ENCODE measurements around the gene VPREB3. TPM values are rescaled to one million over a fixed set of nuclear protein-coding genes. Genes with fewer than 3 reads are reported as not detected.

VPREB3 gene
- total and polyA plus RNA-seq, 10 of the 15 experiments (the other 5 are each of a cell fraction or from before 2014, with no cell fraction given), result 0.75 to 79.5 (median 23.8) TPM

- H3K79me2 ChIP-seq (ENCODE audit: control insufficient read depth, insufficient read depth, low read length), result peaks cover 46% of the 10 kb centered on the region
- ChIA-PET RAD21 (ENCODE audit: unreplicated experiment) (interaction anchor here (0.6 to 1.1 kb wide), 5 partner anchors 14 to 616 kb away, joined by 3 to 4 read pairs (median 3); partner anchors contain the start of genes MIF and MMP11), CTCF (interaction anchor here (0.8 to 1.5 kb wide), 3 partner anchors 16 to 59 kb away, joined by 3 read pairs; no protein-coding TSS in a partner anchor), POLR2A (interaction anchor here (0.5 to 2.5 kb wide), 4 partner anchors 19 to 108 kb away, joined by 3 to 8 read pairs (median 6); partner anchors contain the start of genes CHCHD10 and SLC2A11), SMC1A (ENCODE audit: uncharacterized antibody, unreplicated experiment) (interaction anchor here (1.0 to 1.9 kb wide), 7 partner anchors 9 to 59 kb away, joined by 3 to 5 read pairs (median 4); no protein-coding TSS in a partner anchor)
- peak within 1 kb of the TSS; percentile 98 for H3K4me2 ChIP-seq (ENCODE audit: control insufficient read depth, insufficient read depth)
- H3K36me3 ChIP-seq (ENCODE audit: control insufficient read depth in 2 of 2, insufficient read depth in 2 of 2, low read length in 1 of 2), result peaks cover 3 to 8% of the 10 kb centered on the region in 2 experiments; a peak in 3 of 4 replicates
- H3K4me1 ChIP-seq (ENCODE audit: control insufficient read depth, insufficient read depth, low read length), result peaks cover 11% of the 10 kb centered on the region
- H3K27ac ChIP-seq (ENCODE audit: control insufficient read depth, insufficient read depth), result peak within 1 kb of the TSS; percentile 98
- peak within 1 kb of the TSS; percentile 73 for H3K4me3 ChIP-seq
- 0 out of 2 replicates have a peak, but pooled peaks cover 4% of the 10 kb centered on the region for H4K20me1 ChIP-seq (ENCODE audit: control insufficient read depth, insufficient read depth)
- in situ Hi-C loops (cut with MboI) (no loop called here), intact Hi-C loops (cut with micrococcal nuclease; ENCODE audit: unreplicated experiment) (loop anchor here (2.0 kb wide), 1 partner anchor 18 kb away; no protein-coding TSS in a partner anchor)
- H2AFZ ChIP-seq (ENCODE audit: control insufficient read depth, low read depth, low read length), result peak within 1 kb of the TSS; percentile 97
- no TSS peak for BruUV-seq (replicated peaks)
- peak; percentile 18 for FAIRE-seq
- no peaks in the 10 kb centered on the region for H3K9me3 ChIP-seq (replicated peaks; ENCODE audit: control insufficient read depth, insufficient read depth, low read length)
- peak within 1 kb of the TSS; percentile 99 for H3K9ac ChIP-seq (ENCODE audit: control insufficient read depth, insufficient read depth, low read length)
- under 1% methylated on average over 55 of the region's 97 CpGs for WGBS (ENCODE audit: insufficient coverage, insufficient replicate concordance, low lambda C conversion rate, missing lambda C conversion rate)
- peak; percentile 82 for ATAC-seq
- DNase-seq (ENCODE audit: low read depth, low spot score), result no peak
- H3K27me3 ChIP-seq (replicated peaks in 1 of 2; ENCODE audit: control insufficient read depth in 2 of 2, insufficient read depth in 2 of 2, low read length in 1 of 2), result no peaks in the 10 kb centered on the region
- TF ChIP-seq CTCF (IDR thresholded peaks at IDR 0.05 in 2 of 3, conservative IDR thresholded peaks at IDR 0.05 in 1 of 3; ENCODE audit: control insufficient read depth in 2 of 3, extremely low read depth in 1 of 3, insufficient read depth in 1 of 3, low read depth in 3 of 3, low read length in 3 of 3), result peak in 1 of 3 experiments; percentile 22; a peak in 2 of 6 replicates
- TF ChIP-seq NFXL1 (IDR thresholded peaks at IDR 0.05; ENCODE audit: borderline replicate concordance), result no peak
- peak; percentile 85 for TF ChIP-seq POLR2A (IDR thresholded peaks at IDR 0.05; ENCODE audit: low read depth, low read length)
- TF ChIP-seq ESRRA (IDR thresholded peaks at IDR 0.05; ENCODE audit: low read length), result no peak
- TF ChIP-seq JUND (IDR thresholded peaks at IDR 0.05; ENCODE audit: low read depth, low read length), result peak; percentile 89; the same call in 1 of the 2 replicates
- TF ChIP-seq YBX1 (IDR thresholded peaks at IDR 0.05), result no peak
- TF ChIP-seq SREBF1 (IDR thresholded peaks at IDR 0.05; ENCODE audit: low read length), result no peak; the same call in 1 of the 2 replicates
- TF ChIP-seq ZNF207 (IDR thresholded peaks at IDR 0.05; ENCODE audit: borderline replicate concordance), result 0 out of 2 replicates have a peak, but pooled peaks have one; percentile 61
- peak; percentile 95 for TF ChIP-seq FOXK2 (IDR thresholded peaks at IDR 0.05)
- no peak for TF ChIP-seq SUPT20H (IDR thresholded peaks at IDR 0.05; ENCODE audit: borderline replicate concordance, control insufficient read depth, low read depth, low read length)
- TF ChIP-seq TCF3 (IDR thresholded peaks at IDR 0.05; ENCODE audit: borderline replicate concordance, insufficient read depth, low read depth, low read length), result 0 out of 2 replicates have a peak, but pooled peaks have one; percentile 33
- TF ChIP-seq MTA2 (IDR thresholded peaks at IDR 0.05; ENCODE audit: low read depth), result peak; percentile 24; the same call in 1 of the 2 replicates
- TF ChIP-seq SRF (IDR thresholded peaks at IDR 0.05; ENCODE audit: low read depth in 2 of 2, low read length in 2 of 2), result no peak
- peak; percentile 38; the same call in 1 of the 2 replicates for TF ChIP-seq ZBTB40 (IDR thresholded peaks at IDR 0.05; ENCODE audit: borderline replicate concordance)
These were observed 32.8 kb upstream of the VPREB3 start, which contains the start of gene SMARCB1 for GRCh38 chr22:23786752-23787599. Gene SMARCB1 (plus strand): TSS chr22:23786966. CDS start chr22:23787170, 204 bp downstream.

All from GM12878 (cell line).